Neural cell (in vitro differentiated cells): ENCODE data around the gene ELOVL2.

Experiments used
- CTCF ChIP-seq: fragments of 450-650 bp; IDR thresholded peaks from 2 replicates; pipeline ENCODE4 v1.5.1; 2014; ENCODE audit warnings: antibody characterized with exemption, mild to moderate bottlenecking, moderate library complexity; ENCODE audit not compliant: poor library complexity, severe bottlenecking
- EP300 ChIP-seq: fragments of 450-650 bp; conservative IDR thresholded peaks from 2 replicates; pipeline ENCODE4 v1.6.1; 2014; ENCODE audit warnings: antibody characterized with exemption, mild to moderate bottlenecking, moderate library complexity; ENCODE audit not compliant: poor library complexity, severe bottlenecking
- EZH2 ChIP-seq: fragments of 200-600, 300-800 bp; shearing (Covaris generic), sonication (generic); IDR thresholded peaks from 2 replicates; pipeline ENCODE4 v1.6.1; 2014; ENCODE audit warnings: antibody characterized with exemption, low read length, borderline replicate concordance, mild to moderate bottlenecking; ENCODE audit not compliant: insufficient read depth, poor library complexity, severe bottlenecking
- RAD21 ChIP-seq: fragments of 450-650 bp; conservative IDR thresholded peaks from 2 replicates; pipeline ENCODE4 v1.6.1; 2014; ENCODE audit warnings: antibody characterized with exemption, mild to moderate bottlenecking, moderate library complexity

GRCh38 chr6:11064836-11065235 is 20.7 kb upstream of the ELOVL2 start:
- no peak for TF ChIP-seq CTCF
- TF ChIP-seq EZH2: no peak
- TF ChIP-seq EP300: no peak
- no peak for TF ChIP-seq RAD21
